Natural killer cell (primary cell): ENCODE results near the gene SMYD2. TPM values are rescaled to one million over a fixed set of nuclear protein-coding genes. Genes with fewer than 3 reads are reported as not detected.

Source experiments
- ATAC-seq, 3 donors: fragments of 150-1000 bp in 2 of 3; fragments of 200-7000 bp in 1 of 3; cut with Tn5 transposase; 1 replicate in 1 of 3; 2 replicates in 2 of 3; pipeline ENCODE4 v1.10.0; 2021; ENCODE audit warnings: mild to moderate bottlenecking in 2 of 3, moderate library complexity in 2 of 3
- DNase-seq, 2 donors: peaks; one replicate each; pipeline versions ENCODE4 v3.0.0 to v3.0.0-alpha.2; 2013 to 2021; ENCODE audit warnings: mixed read lengths in 1 of 2
- H3K27ac ChIP-seq: one replicate; pipeline ENCODE4 v1.5.1; 2013; ENCODE audit warnings: mild to moderate bottlenecking, low read length
- H3K27me3 ChIP-seq: one replicate; pipeline ENCODE4 v1.6.1; 2013; ENCODE audit warnings: low read length; ENCODE audit not compliant: control insufficient read depth, insufficient read depth
- H3K36me3 ChIP-seq: one replicate; pipeline ENCODE4 v1.6.1; 2013; ENCODE audit warnings: low read length; ENCODE audit not compliant: control insufficient read depth, insufficient read depth
- H3K4me1 ChIP-seq: one replicate; pipeline ENCODE4 v1.6.1; 2013; ENCODE audit warnings: low read length; ENCODE audit not compliant: control insufficient read depth, insufficient read depth
- H3K4me3 ChIP-seq: one replicate; pipeline ENCODE4 v1.5.1; 2013; ENCODE audit warnings: low read length
- H3K9me3 ChIP-seq: one replicate; pipeline ENCODE4 v1.6.1; 2013; ENCODE audit warnings: low read length; ENCODE audit not compliant: control insufficient read depth, insufficient read depth
- H3K27ac Mint-ChIP-seq, 2 donors: one replicate each; pipeline ENCODE4 v1.8.0; 2022; ENCODE audit warnings: mild to moderate bottlenecking in 2 of 2, mixed read lengths in 2 of 2, moderate library complexity in 1 of 2
- H3K27me3 Mint-ChIP-seq, 2 donors: one replicate each; pipeline ENCODE4 v1.8.0; 2022; ENCODE audit warnings: low read depth in 2 of 2, mixed read lengths in 2 of 2
- H3K36me3 Mint-ChIP-seq: one replicate; pipeline ENCODE4 v1.8.0; 2022; ENCODE audit warnings: mixed read lengths
- H3K4me1 Mint-ChIP-seq, 2 donors: one replicate each; pipeline ENCODE4 v1.8.0; 2022; ENCODE audit warnings: mixed read lengths in 2 of 2
- H3K4me3 Mint-ChIP-seq: one replicate; pipeline ENCODE4 v1.8.0; 2022; ENCODE audit warnings: mild to moderate bottlenecking, moderate library complexity, mixed read lengths
- H3K9me3 Mint-ChIP-seq, 2 donors: one replicate each; pipeline ENCODE4 v1.8.0; 2022; ENCODE audit warnings: mixed read lengths in 2 of 2
- WGBS: methylation state at CpG from one replicate; pipeline ENCODE4 v1.1.7; 2013; ENCODE audit warnings: missing lambda C conversion rate; ENCODE audit not compliant: insufficient coverage; 5-methylcytosine and 5-hydroxymethylcytosine counted together
- intact Hi-C: fragments of 100-400 bp; cut with micrococcal nuclease; formaldehyde crosslinking; loops from one replicate; pipeline ENCODE4 v1.14.2; 2022
- total RNA-seq, 4 donors: library from RNA; stranded (reverse); fragments of 120-200 nt in 1 of 4; gene quantifications; one replicate each; pipeline versions ENCODE4 v1.2.3 to v1.2.4, GENCODE V29; 2013 to 2022
- TF ChIP-seq, protein P1 (sequence below): fragments of 200-600 bp; IDR thresholded peaks from one replicate; pipeline ENCODE4 v1.8.0; 2022; ENCODE audit warnings: antibody characterized with exemption

The SMYD2 gene
- total RNA-seq, 3 donors from 2014 or later (not counting 1 experiment from before 2014, with no cell fraction given): 23.1 to 27.8 (median 26.9) TPM

DNA sequence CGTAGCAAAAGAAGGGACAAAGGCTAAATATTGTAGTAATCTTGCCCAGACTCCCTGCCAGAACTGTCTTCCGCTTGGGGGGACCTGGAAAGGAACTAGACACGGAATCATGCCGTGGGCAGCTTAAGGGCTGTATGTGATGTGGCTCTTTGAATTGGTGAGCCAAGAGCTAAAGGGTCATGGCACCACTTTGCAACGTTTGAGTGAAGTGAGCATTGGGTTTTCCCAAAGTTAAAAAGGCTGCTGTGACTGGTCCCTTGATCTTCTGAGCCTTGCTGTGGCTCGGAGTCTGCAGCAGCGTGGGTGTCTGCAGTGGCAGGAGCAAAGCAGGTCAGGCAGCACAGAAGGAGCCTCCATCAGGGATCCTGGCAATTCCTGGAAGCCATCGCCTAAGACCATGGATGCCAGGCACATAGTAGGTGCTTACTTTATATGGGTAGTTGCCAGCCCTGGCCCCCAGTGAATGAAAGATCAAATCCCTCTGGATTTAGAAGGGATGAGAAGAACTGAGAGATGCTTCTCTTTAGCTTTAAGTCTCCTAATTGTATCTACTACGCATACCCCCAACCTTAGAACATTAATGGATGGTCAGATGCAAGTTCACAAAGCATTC lies 1.8 kb downstream of the SMYD2 start:
- Mint-ChIP-seq H3K9me3 (no peaks in the 10 kb centered on the region), H3K36me3 (no peaks in the 10 kb centered on the region), H3K4me3 (peak overlapping the region; percentile 92), H3K4me1 (peaks cover 52 to 59% of the 10 kb centered on the region in 2 donors), H3K27me3 (no peaks in the 10 kb centered on the region), H3K27ac (no peak overlapping the region)
- Histone ChIP-seq H3K27me3 (no peaks in the 10 kb centered on the region), H3K4me3 (no peak overlapping the region), H3K4me1 (peaks cover 30% of the 10 kb centered on the region), H3K9me3 (no peaks in the 10 kb centered on the region), H3K36me3 (no peaks in the 10 kb centered on the region), H3K27ac (no peak overlapping the region)
- DNase-seq: peak in 1 of 2 donors; percentile 39
- no peak for ATAC-seq
- TF ChIP-seq, protein P1, sequence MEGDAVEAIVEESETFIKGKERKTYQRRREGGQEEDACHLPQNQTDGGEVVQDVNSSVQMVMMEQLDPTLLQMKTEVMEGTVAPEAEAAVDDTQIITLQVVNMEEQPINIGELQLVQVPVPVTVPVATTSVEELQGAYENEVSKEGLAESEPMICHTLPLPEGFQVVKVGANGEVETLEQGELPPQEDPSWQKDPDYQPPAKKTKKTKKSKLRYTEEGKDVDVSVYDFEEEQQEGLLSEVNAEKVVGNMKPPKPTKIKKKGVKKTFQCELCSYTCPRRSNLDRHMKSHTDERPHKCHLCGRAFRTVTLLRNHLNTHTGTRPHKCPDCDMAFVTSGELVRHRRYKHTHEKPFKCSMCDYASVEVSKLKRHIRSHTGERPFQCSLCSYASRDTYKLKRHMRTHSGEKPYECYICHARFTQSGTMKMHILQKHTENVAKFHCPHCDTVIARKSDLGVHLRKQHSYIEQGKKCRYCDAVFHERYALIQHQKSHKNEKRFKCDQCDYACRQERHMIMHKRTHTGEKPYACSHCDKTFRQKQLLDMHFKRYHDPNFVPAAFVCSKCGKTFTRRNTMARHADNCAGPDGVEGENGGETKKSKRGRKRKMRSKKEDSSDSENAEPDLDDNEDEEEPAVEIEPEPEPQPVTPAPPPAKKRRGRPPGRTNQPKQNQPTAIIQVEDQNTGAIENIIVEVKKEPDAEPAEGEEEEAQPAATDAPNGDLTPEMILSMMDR: no peak
- intact Hi-C loops: no loop called here
- 94% methylated on average over 9 of the region's 9 CpGs for WGBS

DNA sequence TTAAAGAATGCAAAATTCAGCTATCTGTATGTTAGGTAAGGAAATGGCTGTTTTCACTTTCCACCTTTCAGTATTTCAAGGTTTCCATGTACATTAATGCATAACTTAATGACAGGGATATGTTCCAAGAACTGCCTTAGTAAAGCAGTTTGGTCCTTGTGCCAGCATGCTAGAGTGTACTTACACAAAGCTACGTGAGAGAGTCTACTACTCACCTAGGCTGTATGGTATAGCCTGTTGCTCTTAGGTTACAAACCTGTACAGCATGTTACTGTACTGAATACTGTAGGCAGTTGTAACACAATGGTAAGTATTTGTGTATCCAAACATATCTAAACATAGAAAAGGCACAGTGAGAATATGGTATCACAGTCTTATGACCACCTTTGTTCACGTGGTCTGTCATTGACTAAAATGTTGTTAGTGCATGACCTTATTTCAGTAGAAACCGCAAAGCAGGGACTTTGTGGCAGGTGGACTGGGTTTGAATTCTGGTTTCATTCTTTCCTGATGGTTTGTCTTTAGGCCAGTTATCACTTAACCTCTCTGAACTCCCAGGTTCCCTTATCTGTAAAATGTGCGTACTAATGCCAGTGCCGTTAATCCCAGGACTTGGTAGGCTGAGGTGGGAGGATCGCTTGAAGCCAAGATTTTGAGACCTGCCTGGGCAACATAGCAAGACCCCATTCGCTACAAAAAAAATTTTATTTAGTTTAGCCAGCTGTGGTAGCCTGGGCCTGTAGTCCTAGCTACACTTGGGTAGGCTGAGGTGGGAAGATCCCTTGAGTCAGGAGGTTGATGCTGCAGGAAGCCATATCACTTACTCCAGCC lies 4.9 kb downstream of the SMYD2 start:
- Histone ChIP-seq H3K4me3 (no peak overlapping the region), H3K9me3 (no peaks in the 10 kb centered on the region), H3K27ac (no peak overlapping the region), H3K4me1 (peaks cover 25% of the 10 kb centered on the region), H3K27me3 (no peaks in the 10 kb centered on the region), H3K36me3 (no peaks in the 10 kb centered on the region)
- H3K4me1 Mint-ChIP-seq: peaks cover 50 to 59% of the 10 kb centered on the region in 2 donors
- no peak for ATAC-seq
- no peak for DNase-seq
- TF ChIP-seq, protein P1: no peak
- intact Hi-C loops: no loop called here
- WGBS: 81% methylated on average over 7 of the region's 7 CpGs
- H3K27ac Mint-ChIP-seq: peak overlapping the region in 1 of 2 donors; percentile 18
- no peaks in the 10 kb centered on the region for H3K27me3 Mint-ChIP-seq
- H3K9me3 Mint-ChIP-seq: no peaks in the 10 kb centered on the region
- H3K4me3 Mint-ChIP-seq: no peak overlapping the region
- no peaks in the 10 kb centered on the region for H3K36me3 Mint-ChIP-seq

DNA sequence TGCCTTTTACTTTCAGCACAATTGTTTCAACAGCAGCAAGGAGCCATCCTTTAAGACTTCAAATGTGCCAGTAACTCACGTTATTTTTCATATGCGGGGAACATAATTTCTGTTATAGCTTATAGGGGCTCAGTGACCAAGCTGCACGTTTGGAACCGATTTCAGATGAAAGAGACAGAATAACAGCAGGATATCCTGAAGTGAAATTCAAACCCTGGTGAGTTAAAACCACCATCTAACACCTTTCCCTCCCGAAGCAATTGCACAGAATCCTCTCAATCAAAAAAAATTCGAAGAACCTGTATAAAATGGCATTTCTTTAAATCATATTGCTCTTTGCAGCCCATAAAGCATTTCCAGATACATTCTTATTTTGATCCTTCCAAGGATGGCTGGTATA lies 6.9 kb downstream of the SMYD2 start:
- TF ChIP-seq, protein P1: no peak
- Histone ChIP-seq H3K4me3 (no peak overlapping the region), H3K36me3 (no peaks in the 10 kb centered on the region), H3K9me3 (no peaks in the 10 kb centered on the region), H3K27me3 (no peaks in the 10 kb centered on the region), H3K4me1 (peaks cover 13% of the 10 kb centered on the region), H3K27ac (no peak overlapping the region)
- H3K36me3 Mint-ChIP-seq: no peaks in the 10 kb centered on the region
- H3K9me3 Mint-ChIP-seq: no peaks in the 10 kb centered on the region
- intact Hi-C loops: no loop called here
- WGBS: 23% methylated on average over 6 of the region's 6 CpGs
- H3K27ac Mint-ChIP-seq: peak overlapping the region; percentile 46 to 74
- H3K4me3 Mint-ChIP-seq: peak overlapping the region; percentile 65
- H3K4me1 Mint-ChIP-seq: peaks cover 36 to 54% of the 10 kb centered on the region in 2 donors
- no peaks in the 10 kb centered on the region for H3K27me3 Mint-ChIP-seq
- peak in 1 of 2 donors; percentile 7 for DNase-seq
- peak in 2 of 3 donors; percentile 21 to 51 for ATAC-seq
